Upper lobe of left lung (tissue), 4 donors: Measurements from ENCODE around the gene ROR2.

ENCODE experiments used
- CTCF ChIP-seq, 6 experiments: fragments of 450-650 bp in 4 of 6; fragments of 200-600 bp in 2 of 6; sonication (generic) in 2 of 6; IDR thresholded peaks; one replicate each; pipeline ENCODE4 v1.5.1; 2016 to 2019; ENCODE audit warnings: antibody characterized with exemption in 6 of 6
- POLR2A ChIP-seq, 4 donors: fragments of 450-650 bp; IDR thresholded peaks; one replicate each; pipeline ENCODE4 v1.5.1; 2016 to 2017; ENCODE audit warnings: antibody characterized with exemption in 4 of 4, mild to moderate bottlenecking in 2 of 4
- POLR2AphosphoS5 ChIP-seq, 2 donors: sonication (generic); formaldehyde crosslinking; IDR thresholded peaks; one replicate each; pipeline ENCODE4 v1.5.1; 2017; ENCODE audit warnings: antibody characterized with exemption in 2 of 2

- TF ChIP-seq POLR2A (IDR thresholded peaks at IDR 0.05): no peak
- TF ChIP-seq CTCF (IDR thresholded peaks at IDR 0.05): no peak
- TF ChIP-seq POLR2AphosphoS5 (IDR thresholded peaks at IDR 0.05): no peak
Observed at GRCh38 chr9:91891915-91892314, 58.1 kb downstream of the ROR2 start.
